Measurements from ENCODE around the gene APOB.

DNA sequence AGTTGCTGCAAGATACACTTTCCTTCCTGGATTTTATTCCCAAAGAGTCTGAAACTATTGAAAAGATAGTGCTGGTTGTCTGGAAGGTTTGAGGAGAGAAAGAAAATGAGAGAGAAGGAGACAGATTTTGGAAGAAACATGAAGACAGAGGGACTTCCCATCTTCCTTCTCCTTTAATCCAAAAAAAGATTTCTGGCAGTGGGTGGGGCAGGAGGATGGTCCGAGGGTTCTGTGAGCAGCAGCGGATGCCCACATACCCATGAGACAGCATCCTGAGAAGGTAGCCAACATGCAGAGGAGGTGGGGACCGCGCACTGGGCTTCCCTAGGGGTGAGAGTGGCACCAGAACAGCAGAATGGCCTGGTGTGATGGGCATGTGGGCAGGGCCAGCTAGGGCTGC is 84.6 kb downstream of the APOB start:
- TF ChIP-seq, protein P1, sequence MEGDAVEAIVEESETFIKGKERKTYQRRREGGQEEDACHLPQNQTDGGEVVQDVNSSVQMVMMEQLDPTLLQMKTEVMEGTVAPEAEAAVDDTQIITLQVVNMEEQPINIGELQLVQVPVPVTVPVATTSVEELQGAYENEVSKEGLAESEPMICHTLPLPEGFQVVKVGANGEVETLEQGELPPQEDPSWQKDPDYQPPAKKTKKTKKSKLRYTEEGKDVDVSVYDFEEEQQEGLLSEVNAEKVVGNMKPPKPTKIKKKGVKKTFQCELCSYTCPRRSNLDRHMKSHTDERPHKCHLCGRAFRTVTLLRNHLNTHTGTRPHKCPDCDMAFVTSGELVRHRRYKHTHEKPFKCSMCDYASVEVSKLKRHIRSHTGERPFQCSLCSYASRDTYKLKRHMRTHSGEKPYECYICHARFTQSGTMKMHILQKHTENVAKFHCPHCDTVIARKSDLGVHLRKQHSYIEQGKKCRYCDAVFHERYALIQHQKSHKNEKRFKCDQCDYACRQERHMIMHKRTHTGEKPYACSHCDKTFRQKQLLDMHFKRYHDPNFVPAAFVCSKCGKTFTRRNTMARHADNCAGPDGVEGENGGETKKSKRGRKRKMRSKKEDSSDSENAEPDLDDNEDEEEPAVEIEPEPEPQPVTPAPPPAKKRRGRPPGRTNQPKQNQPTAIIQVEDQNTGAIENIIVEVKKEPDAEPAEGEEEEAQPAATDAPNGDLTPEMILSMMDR (IDR thresholded peaks at IDR 0.05; ENCODE audit: borderline replicate concordance, extremely low read depth, low read length, poor library complexity, severe bottlenecking), result no peak
- TF ChIP-seq EZH2 (IDR thresholded peaks at IDR 0.05; ENCODE audit: borderline replicate concordance, low read depth, low read length, severe bottlenecking), result no peak

All from DND-41 (cell line).